ENCODE measurements around the gene TRIM33.

GRCh38 chr1:114431026-114431425 lies 80.0 kb downstream of the TRIM33 start:
- TF ChIP-seq CTCF (IDR thresholded peaks at IDR 0.05) (no peak), EP300 (IDR thresholded peaks at IDR 0.05) (no peak)

Measured in tibial nerve (tissue), 4 donors.